NK-92 (cell line): Measurements from ENCODE around the gene HPS1.

Experiments used
- DNase-seq: peaks from one replicate; lab custom pipeline; 2025; ENCODE audit not compliant: unreplicated experiment; lab: John Stamatoyannopoulos, UW

The HPS1 gene

DNA sequence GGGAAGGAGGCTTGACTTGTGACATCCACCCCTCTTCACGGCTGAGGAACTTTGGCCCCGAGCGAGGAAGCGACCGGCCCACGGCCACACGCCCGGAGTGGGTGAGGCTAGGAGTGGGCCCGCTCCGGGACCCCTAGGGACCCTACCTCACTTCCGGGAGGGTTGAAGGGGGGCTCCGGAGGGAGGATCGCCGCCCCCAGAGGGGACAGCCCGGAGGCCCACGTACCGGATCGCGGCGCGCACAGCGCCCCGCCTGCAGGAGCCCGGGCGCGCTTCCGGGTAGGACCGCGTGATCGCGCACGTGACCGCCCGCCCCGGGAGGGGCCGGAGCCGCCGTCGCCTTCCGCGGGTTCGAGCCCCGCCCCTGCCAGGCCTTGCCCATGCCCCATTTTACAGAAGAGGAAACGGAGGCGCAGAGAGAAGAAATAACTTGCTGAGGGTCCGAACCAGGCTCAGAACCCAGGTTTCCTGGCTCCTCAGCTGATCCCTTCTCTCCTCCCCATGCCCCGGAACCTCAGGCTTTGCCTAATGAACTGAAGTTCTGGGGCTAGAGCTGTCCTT, at the start of gene HPS1:
TSS of gene HPS1 (minus strand) at position 275 of the 561 bp plus-strand sequence. CDS start 3,695 bp downstream, outside the sequence.
- no peak for DNase-seq

- no peak for DNase-seq
Measured at GRCh38 chr10:98492763-98493162, 46.0 kb upstream of the HPS1 start.

- DNase-seq: no peak
Measured at GRCh38 chr10:98489561-98490481, 43.1 kb upstream of the HPS1 start.

GRCh38 chr10:98488669-98489430, 42.1 kb upstream of the HPS1 start:
- DNase-seq: no peak

DNA sequence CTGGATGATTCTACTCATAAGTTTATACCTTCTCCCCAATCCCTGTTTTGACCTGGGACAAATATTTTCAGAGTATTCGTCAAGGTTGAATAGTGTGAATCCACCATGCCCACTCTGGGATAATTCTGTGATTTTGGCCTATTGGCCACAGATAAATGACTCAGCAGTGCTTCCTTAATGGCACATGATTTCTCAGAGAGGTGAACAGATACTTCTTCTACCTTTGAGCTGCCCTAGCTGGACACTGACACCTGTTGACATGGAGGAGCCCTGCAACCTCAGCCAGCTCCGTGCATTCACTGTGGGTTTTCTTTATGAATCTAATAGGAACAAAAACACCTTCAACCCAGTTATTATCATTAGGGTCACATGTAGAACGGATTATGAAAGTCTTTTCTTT, 40.9 kb upstream of the HPS1 start:
- no peak for DNase-seq

DNA sequence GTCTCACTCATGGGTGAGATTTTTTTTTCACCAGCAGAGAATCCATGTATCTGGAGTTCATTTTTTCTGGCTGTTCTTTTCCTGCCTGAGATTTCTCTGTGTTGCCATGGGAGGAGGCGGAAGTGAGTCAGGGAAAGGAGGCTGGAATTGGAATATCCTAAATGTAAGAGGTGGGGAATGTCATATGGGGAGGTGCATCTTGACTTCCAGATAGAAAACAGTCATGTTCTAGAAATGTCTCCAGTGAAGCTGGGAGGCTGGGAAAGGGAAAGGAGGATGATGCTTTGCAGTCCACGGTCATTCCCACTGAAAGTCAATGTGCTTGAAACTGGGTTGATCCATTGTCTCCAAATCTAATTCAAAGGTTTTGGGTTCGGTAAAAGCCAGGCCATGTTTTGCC, 39.7 kb upstream of the HPS1 start:
- DNase-seq: no peak

GRCh38 chr10:98485959-98486358, 39.2 kb upstream of the HPS1 start:
- DNase-seq: no peak

DNA sequence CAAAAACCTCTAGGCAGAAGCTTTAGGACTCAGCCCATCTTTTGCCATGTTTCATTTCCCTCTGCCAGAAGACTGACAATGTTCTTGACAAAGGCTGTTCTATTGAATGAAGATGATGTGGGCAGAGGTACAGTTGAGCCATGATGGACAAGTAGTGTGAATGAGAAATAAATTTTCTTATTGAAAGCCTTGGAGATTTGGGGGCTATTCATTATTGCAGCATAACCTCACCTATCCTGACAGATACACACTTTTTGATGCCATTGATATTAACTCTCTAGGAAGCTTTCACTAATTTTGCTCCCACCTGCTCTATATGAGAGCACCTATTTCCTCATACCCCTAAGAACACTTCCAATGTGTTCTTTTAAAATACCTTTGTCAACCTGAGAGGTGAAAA, 36.9 kb upstream of the HPS1 start:
- no peak for DNase-seq

DNA sequence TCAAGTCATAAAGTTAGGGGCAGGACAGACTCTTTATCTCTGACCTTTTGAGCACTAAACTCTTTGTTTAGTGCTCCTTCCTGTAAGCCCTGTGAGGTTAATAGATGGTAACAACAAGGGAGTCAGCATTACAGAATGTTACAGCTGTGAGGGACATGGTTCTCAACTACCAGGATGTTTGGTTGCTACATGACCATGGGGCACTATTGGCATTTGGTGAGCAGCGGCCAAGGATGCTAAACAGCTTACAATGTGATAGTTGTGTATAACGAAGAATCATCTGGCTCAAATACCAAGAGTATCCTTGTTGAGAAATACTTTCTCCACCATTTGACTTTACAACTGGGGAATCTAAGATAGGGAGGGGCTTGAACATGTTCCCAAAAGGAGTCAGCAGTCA, 35.4 kb upstream of the HPS1 start:
- DNase-seq: no peak

DNA sequence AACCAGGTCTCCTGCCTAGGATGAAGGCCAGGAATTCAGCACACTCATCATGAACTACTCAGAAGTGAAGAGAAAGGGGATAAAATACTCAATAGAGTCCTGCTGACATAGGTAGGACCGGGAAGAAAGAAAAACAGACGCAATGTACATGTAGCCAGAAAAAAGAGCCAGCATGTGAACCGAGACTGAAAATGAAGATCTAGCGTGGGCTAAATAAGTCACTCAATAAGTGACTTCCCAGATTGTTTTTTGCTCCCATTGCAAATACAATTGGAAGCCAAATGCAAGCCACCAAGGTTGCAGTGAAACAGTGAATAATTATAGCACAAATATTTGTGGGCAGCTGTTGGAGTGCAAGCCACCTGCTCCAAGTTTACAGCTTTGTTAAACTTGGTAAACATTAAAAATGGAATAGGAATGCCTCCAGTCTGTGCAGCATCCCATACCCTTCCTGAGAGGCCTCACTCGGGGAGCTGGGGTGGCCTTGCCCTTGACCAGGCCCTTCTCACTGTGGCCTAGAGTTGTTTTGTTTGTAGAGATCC, 34.7 kb upstream of the HPS1 start:
- no peak for DNase-seq

- no peak for DNase-seq
Measured at GRCh38 chr10:98478430-98479222, 31.9 kb upstream of the HPS1 start.

DNA sequence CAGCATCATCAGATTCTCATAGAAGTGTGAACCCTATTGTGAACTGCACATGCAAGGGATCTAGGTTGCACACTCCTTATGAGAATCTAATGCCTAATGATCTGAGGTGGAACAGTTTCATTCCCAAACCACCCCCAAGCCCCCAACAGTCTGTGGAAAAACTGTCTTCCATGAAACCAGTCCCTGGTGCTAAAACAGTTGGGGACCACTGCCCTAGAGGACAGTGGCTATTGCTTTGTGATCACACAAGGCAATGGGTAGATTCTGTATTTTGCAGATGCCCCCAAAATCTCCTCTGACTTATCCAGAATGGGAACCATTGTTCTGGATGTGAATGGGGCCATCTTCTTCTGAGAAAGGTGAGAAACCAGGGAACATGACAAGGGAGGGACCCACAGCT, 31.1 kb upstream of the HPS1 start:
- DNase-seq: no peak

DNA sequence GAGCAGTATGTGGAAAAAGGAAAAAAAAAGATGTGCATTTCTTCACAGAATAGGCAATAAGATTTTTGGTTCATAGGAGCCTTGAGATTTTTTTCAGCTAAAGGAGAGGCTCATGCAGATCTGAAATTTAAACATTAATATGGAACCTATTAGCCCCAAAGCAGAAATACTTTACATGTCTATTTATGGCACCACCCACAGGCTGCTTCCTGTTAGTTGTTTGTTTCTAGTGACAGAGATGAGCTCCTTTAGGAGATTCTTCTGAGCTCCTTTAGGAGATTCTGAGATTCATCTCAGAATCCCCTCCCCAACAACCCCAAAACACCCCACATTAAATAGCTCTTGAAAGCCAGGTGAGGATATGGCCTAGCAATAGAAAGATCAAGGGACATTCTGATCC, 27.9 kb upstream of the HPS1 start:
- DNase-seq: no peak

DNA sequence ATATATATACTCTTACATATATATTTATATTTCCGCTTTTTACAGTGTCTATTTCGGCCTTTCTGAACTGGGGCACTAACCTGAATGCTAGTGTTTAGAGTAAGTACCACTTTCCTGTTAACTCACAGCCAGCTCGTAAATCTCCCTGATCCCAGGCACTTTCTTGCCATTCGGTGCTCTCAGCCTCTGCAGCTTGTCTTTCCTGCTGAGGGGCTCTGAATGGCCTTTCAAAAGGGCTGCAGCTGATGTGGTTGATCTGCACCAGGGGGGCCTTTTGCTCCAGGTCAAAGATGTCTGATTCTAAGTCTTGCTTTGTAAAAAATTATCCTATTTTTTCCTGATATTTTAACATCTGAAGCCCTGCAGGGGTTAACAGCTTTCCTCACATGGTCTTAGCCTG, 25.5 kb upstream of the HPS1 start:
- no peak for DNase-seq

DNA sequence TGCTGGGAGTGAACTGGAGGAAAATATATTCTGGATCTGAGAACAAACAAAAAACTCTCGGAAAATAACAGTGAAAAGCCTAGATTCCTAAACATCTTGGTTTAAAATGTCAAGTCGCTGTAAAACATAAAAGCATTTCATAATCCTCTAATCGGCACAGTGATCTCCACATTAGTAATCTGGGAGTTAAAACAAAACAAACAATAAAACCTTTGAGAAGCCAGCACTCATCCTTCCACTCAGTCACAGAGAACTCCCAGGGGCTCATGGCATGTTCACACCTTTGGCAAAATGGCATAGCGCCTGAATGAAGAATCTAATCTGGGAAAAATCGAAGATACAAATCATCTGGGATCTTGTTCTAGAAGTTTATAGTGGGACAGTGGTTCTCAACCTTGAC, 24.1 kb upstream of the HPS1 start:
- DNase-seq: no peak

DNA sequence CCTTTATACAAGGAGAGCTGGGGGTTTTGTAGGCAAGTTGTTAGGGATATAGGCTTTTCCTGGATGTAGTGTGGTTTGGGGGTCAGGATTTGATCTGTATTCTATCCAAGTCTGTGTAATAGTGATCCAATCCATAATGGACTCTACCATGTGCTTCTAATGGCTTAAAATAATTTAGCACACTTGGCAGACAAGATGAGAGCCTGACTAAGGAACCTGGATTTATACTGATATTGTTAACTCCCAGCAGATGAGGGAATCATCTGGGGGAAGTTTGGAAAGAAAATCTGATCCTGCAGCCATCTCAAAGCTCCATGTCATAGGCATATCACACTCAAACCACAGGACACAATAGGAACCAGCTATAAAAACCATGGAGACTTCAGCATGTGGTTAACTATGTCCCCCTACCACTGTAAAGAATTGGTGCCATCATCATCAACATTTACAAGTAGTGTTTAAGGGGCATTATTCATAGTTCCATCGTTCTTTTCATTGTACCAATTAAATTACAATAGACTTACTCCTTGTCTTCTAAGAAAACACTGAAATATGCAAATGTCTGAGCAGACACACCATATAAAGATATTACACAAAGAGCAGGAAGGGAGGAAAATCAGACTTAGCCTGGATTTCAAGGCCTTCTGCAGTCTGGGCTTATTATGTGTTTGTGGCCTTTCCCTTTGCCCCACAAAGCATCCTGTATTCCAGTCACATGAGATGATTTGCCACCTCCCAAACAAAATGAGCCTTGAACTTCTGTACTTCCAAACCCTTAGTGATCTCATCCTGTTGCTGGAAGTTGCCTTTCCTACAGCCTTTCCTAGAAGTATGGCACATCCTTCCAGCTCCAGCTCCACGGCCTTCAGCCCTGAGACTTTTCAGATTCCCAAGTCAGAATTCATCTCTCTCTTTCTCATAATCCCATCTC, 22.5 kb upstream of the HPS1 start:
- DNase-seq: no peak

- DNase-seq: no peak
Measured at GRCh38 chr10:98467506-98468318, 21.0 kb upstream of the HPS1 start.

- no peak for DNase-seq
Measured at GRCh38 chr10:98466861-98467505, 20.2 kb upstream of the HPS1 start.
